ENCODE data around the gene ATXN1L. TPM values are rescaled to one million over a fixed set of nuclear protein-coding genes. Genes with fewer than 3 reads are reported as not detected.

ATXN1L gene
- polyA plus RNA-seq, 1 donor (not counting 4 experiments of a cell fraction or from before 2014, with no cell fraction given), result 12.8 TPM

DNA sequence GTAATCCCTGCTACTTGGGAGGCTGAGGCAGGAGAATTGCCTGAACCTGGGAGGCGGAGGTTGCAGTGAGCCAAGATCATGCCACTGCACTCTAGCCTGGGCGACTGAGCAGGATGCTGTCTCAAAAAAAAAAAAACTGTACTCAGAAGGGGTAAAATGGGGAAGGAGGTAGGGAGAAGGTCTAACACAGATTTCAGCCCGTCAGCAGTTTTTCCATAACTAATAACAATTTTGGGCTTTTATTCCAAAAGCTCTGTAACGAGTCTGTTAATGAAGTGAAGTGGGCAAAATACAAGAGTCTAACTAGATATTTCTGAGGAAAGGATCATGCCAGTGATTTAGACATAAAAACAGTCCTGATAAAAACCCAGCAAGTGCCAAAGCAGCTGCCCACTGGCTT, 27.4 kb downstream of the ATXN1L start:
- peaks cover 0 to 2% of the 10 kb centered on the region in 2 experiments for H3K36me3 ChIP-seq (ENCODE audit: control insufficient read depth in 2 of 2, extremely low read depth in 1 of 2, insufficient read depth in 2 of 2, low read length in 2 of 2)
- DNase-seq (ENCODE audit: low read depth, low spot score) (no peak), FAIRE-seq (no peak)
- no peaks in the 10 kb centered on the region for H3K4me1 ChIP-seq (ENCODE audit: control insufficient read depth, extremely low read depth, insufficient read depth, low read length)
- no peak overlapping the region for H3K27ac ChIP-seq (ENCODE audit: control insufficient read depth, insufficient read depth, low read length)
- H3K4me3 ChIP-seq (ENCODE audit: control insufficient read depth in 2 of 3, extremely low read depth in 1 of 3, insufficient read depth in 2 of 3, low read depth in 1 of 3, low read length in 3 of 3), result no peak overlapping the region
- H2AFZ ChIP-seq (ENCODE audit: control insufficient read depth, low read length), result no peak overlapping the region
- TF ChIP-seq EZH2 (IDR thresholded peaks at IDR 0.05; ENCODE audit: low read length) (no peak), CTCF (optimal IDR thresholded peaks at IDR 0.05 in 1 of 3, IDR thresholded peaks at IDR 0.05 in 1 of 3, conservative IDR thresholded peaks at IDR 0.05 in 1 of 3; ENCODE audit: extremely low read depth in 1 of 3, insufficient read depth in 2 of 3, low read length in 3 of 3) (no peak)
- H3K79me2 ChIP-seq (ENCODE audit: control insufficient read depth, insufficient read depth, low read length), result no peaks in the 10 kb centered on the region
- dilution Hi-C loops (cut with MboI; ENCODE audit: extremely low pct_ligation_motif_present, low sequenced_read_pairs), result no loop called here
- H4K20me1 ChIP-seq (ENCODE audit: control insufficient read depth, extremely low read depth, insufficient read depth, low read length), result no peaks in the 10 kb centered on the region
- H3K9ac ChIP-seq (ENCODE audit: control insufficient read depth, extremely low read depth, insufficient read depth, low read length), result no peak overlapping the region
- no peak overlapping the region for H3K4me2 ChIP-seq (ENCODE audit: control insufficient read depth, extremely low read depth, insufficient read depth, low read depth, low read length)
- no peaks in the 10 kb centered on the region for H3K27me3 ChIP-seq (ENCODE audit: control insufficient read depth, extremely low read depth, insufficient read depth, low read length)
- H3K9me1 ChIP-seq (ENCODE audit: control insufficient read depth, extremely low read depth, insufficient read depth, low read length), result no peaks in the 10 kb centered on the region
- H3K9me3 ChIP-seq (ENCODE audit: control insufficient read depth, low read depth, low read length), result no peaks in the 10 kb centered on the region

DNA sequence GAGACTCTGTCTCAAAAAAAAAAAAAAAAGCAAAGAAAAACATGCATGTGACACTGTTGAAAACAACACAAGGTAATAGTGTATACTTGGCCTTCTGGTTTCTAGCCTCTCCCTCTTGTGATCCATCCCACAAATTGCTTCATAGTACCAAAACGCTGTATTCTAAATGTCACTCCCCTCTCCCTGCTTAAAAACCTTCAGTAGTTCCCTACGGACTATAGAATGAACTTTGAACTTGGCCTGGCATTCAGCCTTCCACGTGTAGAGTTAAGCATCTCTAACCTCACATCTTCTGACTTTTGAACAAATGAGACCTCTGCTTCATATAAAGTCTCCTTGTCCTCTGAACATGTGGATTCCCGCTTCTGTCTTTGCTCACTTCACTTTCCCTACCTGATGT, 33.1 kb downstream of the ATXN1L start:
- TF ChIP-seq CTCF (optimal IDR thresholded peaks at IDR 0.05 in 1 of 3, IDR thresholded peaks at IDR 0.05 in 1 of 3, conservative IDR thresholded peaks at IDR 0.05 in 1 of 3; ENCODE audit: extremely low read depth in 1 of 3, insufficient read depth in 2 of 3, low read length in 3 of 3) (no peak), EZH2 (IDR thresholded peaks at IDR 0.05; ENCODE audit: low read length) (no peak)
- Histone ChIP-seq H3K27me3 (ENCODE audit: control insufficient read depth, extremely low read depth, insufficient read depth, low read length) (no peaks in the 10 kb centered on the region), H3K36me3 (ENCODE audit: control insufficient read depth in 2 of 2, extremely low read depth in 1 of 2, insufficient read depth in 2 of 2, low read length in 2 of 2) (peaks cover 0 to 2% of the 10 kb centered on the region in 2 experiments), H3K9ac (ENCODE audit: control insufficient read depth, extremely low read depth, insufficient read depth, low read length) (no peak overlapping the region), H2AFZ (ENCODE audit: control insufficient read depth, low read length) (no peak overlapping the region), H3K4me2 (ENCODE audit: control insufficient read depth, extremely low read depth, insufficient read depth, low read depth, low read length) (no peak overlapping the region), H3K27ac (ENCODE audit: control insufficient read depth, insufficient read depth, low read length) (no peak overlapping the region), H3K9me3 (ENCODE audit: control insufficient read depth, low read depth, low read length) (no peaks in the 10 kb centered on the region), H4K20me1 (ENCODE audit: control insufficient read depth, extremely low read depth, insufficient read depth, low read length) (no peaks in the 10 kb centered on the region), H3K79me2 (ENCODE audit: control insufficient read depth, insufficient read depth, low read length) (no peaks in the 10 kb centered on the region), H3K9me1 (ENCODE audit: control insufficient read depth, extremely low read depth, insufficient read depth, low read length) (no peaks in the 10 kb centered on the region), H3K4me1 (ENCODE audit: control insufficient read depth, extremely low read depth, insufficient read depth, low read length) (peaks cover 10% of the 10 kb centered on the region), H3K4me3 (ENCODE audit: control insufficient read depth in 2 of 3, extremely low read depth in 1 of 3, insufficient read depth in 2 of 3, low read depth in 1 of 3, low read length in 3 of 3) (no peak overlapping the region)
- DNase-seq (ENCODE audit: low read depth, low spot score), result no peak
- dilution Hi-C loops (cut with MboI; ENCODE audit: extremely low pct_ligation_motif_present, low sequenced_read_pairs), result no loop called here
- FAIRE-seq, result no peak

All from keratinocyte (primary cell).